GM20000 (cell line): ENCODE measurements around the gene PON2.

Source experiments
- DNase-seq: peaks from one replicate; pipeline ENCODE4 v3.0.0; 2012; ENCODE audit warnings: low spot score
- CTCF ChIP-seq: IDR thresholded peaks from 2 replicates; pipeline ENCODE4 v1.5.1; 2012; ENCODE audit warnings: mild to moderate bottlenecking, control low read depth; ENCODE audit errors: extremely low read depth, missing control alignments

Gene PON2

GRCh38 chr7:95476072-95476847 lies 41.4 kb upstream of the PON2 start:
- no peak for TF ChIP-seq CTCF
- DNase-seq, result no peak

GRCh38 chr7:95473276-95473985 lies 38.6 kb upstream of the PON2 start:
- no peak for DNase-seq
- TF ChIP-seq CTCF, result no peak

- TF ChIP-seq CTCF, result no peak
- no peak for DNase-seq
Observed at GRCh38 chr7:95472581-95473161, 37.8 kb upstream of the PON2 start.

- DNase-seq, result no peak
Observed at GRCh38 chr7:95471071-95471470, 36.2 kb upstream of the PON2 start.

GRCh38 chr7:95470452-95470851 lies 35.6 kb upstream of the PON2 start:
- no peak for TF ChIP-seq CTCF
- peak; percentile 60 for DNase-seq

More at GRCh38 chr7:95471071-95471470, 36.2 kb upstream of the PON2 start:
- TF ChIP-seq CTCF, result no peak

- no peak for DNase-seq
Observed at GRCh38 chr7:95469848-95470247, 35.0 kb upstream of the PON2 start.

More at GRCh38 chr7:95469848-95470247, 35.0 kb upstream of the PON2 start:
- TF ChIP-seq CTCF, result no peak
